K562 (cell line): Measurements from ENCODE around the gene ZNF718. TPM values are rescaled to one million over a fixed set of nuclear protein-coding genes. Genes with fewer than 3 reads are reported as not detected.
A peak's percentile ranks its signal among the peaks of the same experiment; 100 is the strongest.
"Not testable (repeated sequence)": the region's sequence is repeated elsewhere in the genome, so short reads cannot be mapped to it uniquely, and the experiment has no call there.

Experiments
- ATAC-seq: fragments of 200-7000 bp; cut with Tn5 transposase; 3 replicates; pipeline ENCODE4 v1.9.1; 2020; ENCODE audit warnings: moderate library complexity
- BruUV-seq: library from RNA; stranded (reverse); fragments of 400-500 nt; replicated peaks from 2 replicates; lab custom pipeline; 2021; lab: Mats Ljungman, UMichigan
- CTCF ChIA-PET: fragments of 300-600 bp; formaldehyde crosslinking; extraction: SDS; loops from one replicate; lab custom pipeline; 2021; ENCODE audit warnings: low intra/inter-chr PET ratio; lab: Yijun Ruan, JAX
- POLR2A ChIA-PET: fragments of 300-600, 350-650 bp; sonication (Branson Sonifier 250); formaldehyde crosslinking; extraction: SDS; loops from one replicate; lab custom pipeline; 2021; ENCODE audit warnings: antibody characterized with exemption, inconsistent platforms; lab: Yijun Ruan, JAX
- DNase-seq, 4 experiments: peaks; one replicate each; pipeline versions ENCODE4 v3.0.0 to v3.0.0-alpha.2; 2011 to 2018; ENCODE audit warnings: low spot score in 3 of 4, mixed read lengths in 3 of 4; ENCODE audit errors: extremely low read depth in 1 of 4
- FAIRE-seq: peaks from 2 replicates; lab custom pipeline; 2011; peaks lifted over from hg19 to GRCh38; lab: Jason Lieb, UNC
- H2AFZ ChIP-seq: 2 replicates; pipeline ENCODE4 v1.6.0; 2011; ENCODE audit warnings: low read depth, low read length, control low read depth, inconsistent platforms
- H3K27ac ChIP-seq: fragments of 200-600 bp; 3 replicates; pipeline ENCODE4 v1.8.0; 2011; ENCODE audit warnings: low read depth, mild to moderate bottlenecking, control low read depth, inconsistent platforms, low read length, moderate library complexity, mixed read lengths; ENCODE audit errors: extremely low read depth
- H3K27me3 ChIP-seq, 2 experiments: fragments of 300-600 bp in 1 of 2; 2 replicates in 1 of 2; 3 replicates in 1 of 2; pipeline versions ENCODE4 v1.6.0 to v1.8.0; 2011; ENCODE audit warnings: inconsistent platforms in 2 of 2, low read length in 2 of 2, mild to moderate bottlenecking in 1 of 2, mixed read lengths in 1 of 2, moderate library complexity in 1 of 2; ENCODE audit not compliant: control insufficient read depth in 2 of 2, insufficient read depth in 2 of 2
- H3K36me3 ChIP-seq: fragments of 300-600 bp; 3 replicates; pipeline ENCODE4 v1.8.0; 2011; ENCODE audit warnings: mild to moderate bottlenecking, low read length, inconsistent platforms; ENCODE audit not compliant: control insufficient read depth, insufficient read depth
- H3K4me1 ChIP-seq, 2 experiments: fragments of 200-600 bp in 1 of 2; replicated peaks in 1 of 2; 2 replicates in 1 of 2; 3 replicates in 1 of 2; pipeline versions ENCODE4 v1.5.1 to v1.8.0; 2011; ENCODE audit warnings: inconsistent platforms in 2 of 2, low read length in 2 of 2, mild to moderate bottlenecking in 1 of 2, mixed read lengths in 1 of 2, moderate library complexity in 1 of 2; ENCODE audit not compliant: control insufficient read depth in 2 of 2, insufficient read depth in 2 of 2
- H3K4me2 ChIP-seq: 2 replicates; pipeline ENCODE4 v1.6.1; 2011; ENCODE audit warnings: low read length, control low read depth, inconsistent platforms, mixed read lengths; ENCODE audit not compliant: insufficient read depth
- H3K4me3 ChIP-seq: fragments of 200-600 bp; sonication (generic), shearing (Covaris generic); 2 replicates; pipeline ENCODE4 v1.5.1; 2016; ENCODE audit warnings: control low read depth, inconsistent platforms
- H3K79me2 ChIP-seq: fragments of 200-600 bp; 3 replicates; pipeline ENCODE4 v1.8.0; 2011; ENCODE audit warnings: low read length, inconsistent platforms; ENCODE audit not compliant: control insufficient read depth, insufficient read depth
- H3K9ac ChIP-seq, 2 experiments: 2 replicates each; pipeline versions ENCODE4 v1.6.0 to v1.6.1; 2011; ENCODE audit warnings: low read depth in 2 of 2, low read length in 2 of 2, control low read depth in 1 of 2, inconsistent platforms in 1 of 2, mild to moderate bottlenecking in 1 of 2, mixed read lengths in 1 of 2; ENCODE audit not compliant: insufficient read depth in 1 of 2
- H3K9me1 ChIP-seq: one replicate; pipeline ENCODE4 v1.6.0; 2011; ENCODE audit warnings: inconsistent platforms, mild to moderate bottlenecking, low read length, moderate library complexity; ENCODE audit not compliant: control insufficient read depth, insufficient read depth
- H3K9me3 ChIP-seq: replicated peaks from 2 replicates; pipeline ENCODE4 v1.5.1; 2011; ENCODE audit warnings: low read depth, low read length, inconsistent platforms; ENCODE audit not compliant: control insufficient read depth, insufficient read depth
- H4K20me1 ChIP-seq: replicated peaks from 2 replicates; pipeline ENCODE4 v1.6.1; 2011; ENCODE audit warnings: low read length, inconsistent platforms, mixed read lengths; ENCODE audit not compliant: control insufficient read depth, insufficient read depth
- ATF4 ChIP-seq: fragments of 450-650 bp; formaldehyde crosslinking; IDR thresholded peaks from 2 replicates; pipeline ENCODE4 v1.4.0; 2022; ENCODE audit warnings: mild to moderate bottlenecking, moderate library complexity
- BDP1 ChIP-seq: IDR thresholded peaks from 3 replicates; pipeline ENCODE4 v1.6.1; 2011; ENCODE audit not compliant: insufficient read length, insufficient read depth
- HDAC3 ChIP-seq: fragments of 450-650 bp; IDR thresholded peaks from 2 replicates; pipeline ENCODE4 v1.6.1; 2018; ENCODE audit warnings: borderline replicate concordance, mild to moderate bottlenecking, moderate library complexity; ENCODE audit not compliant: partially characterized antibody
- MAFG ChIP-seq: fragments of 450-650 bp; conservative IDR thresholded peaks from 2 replicates; pipeline ENCODE4 v1.6.1; 2016; ENCODE audit warnings: missing genetic modification characterization, missing compliant biosample characterization
- PATZ1 ChIP-seq: fragments of 250-450 bp; sonication (Bioruptor Pico); IDR thresholded peaks from 2 replicates; pipeline ENCODE4 v1.5.0; 2020; ENCODE audit warnings: mild to moderate bottlenecking, borderline replicate concordance
- RBFOX2 ChIP-seq: fragments of 200-400 bp; formaldehyde crosslinking; IDR thresholded peaks from 2 replicates; pipeline ENCODE4 v1.6.1; 2017; ENCODE audit warnings: low read depth, mild to moderate bottlenecking, low read length, moderate library complexity
- SMARCA5 ChIP-seq: fragments of 450-650 bp; IDR thresholded peaks from 2 replicates; pipeline ENCODE4 v1.6.1; 2016
- SOX6 ChIP-seq: fragments of 450-650 bp; IDR thresholded peaks from 2 replicates; pipeline ENCODE4 v1.6.1; 2014; ENCODE audit warnings: mild to moderate bottlenecking
- TEAD1 ChIP-seq, 2 experiments: fragments of 450-650 bp in 1 of 2; sonication (generic) in 1 of 2; formaldehyde crosslinking; IDR thresholded peaks; 2 replicates each; pipeline versions ENCODE4 v1.4.0 to v1.8.0; 2020 to 2022; ENCODE audit warnings: mild to moderate bottlenecking in 2 of 2, missing genetic modification reagents in 1 of 2
- TEAD4 ChIP-seq, 2 experiments: sonication (generic) in 1 of 2; formaldehyde crosslinking in 1 of 2; IDR thresholded peaks; 2 replicates each; pipeline versions ENCODE4 v1.6.1 to v1.8.0; 2012 to 2022; ENCODE audit warnings: borderline replicate concordance in 1 of 2, inconsistent platforms in 1 of 2, low read length in 1 of 2, mild to moderate bottlenecking in 1 of 2, missing genetic modification reagents in 1 of 2
- TRIM24 ChIP-seq, 2 experiments: fragments of 450-650 bp; IDR thresholded peaks; 2 replicates each; pipeline ENCODE4 v1.6.1; 2016
- WGBS: fragments of 100-300 bp; shearing (Covaris generic); methylation state at CpG from one replicate; pipeline ENCODE4 v1.1.6; 2016; ENCODE audit warnings: low coverage, mixed read lengths; ENCODE audit not compliant: insufficient coverage; ENCODE audit errors: missing lambda C conversion rate; 5-methylcytosine and 5-hydroxymethylcytosine counted together
- in situ Hi-C: fragments of 300-500 bp; cut with MboI; formaldehyde crosslinking; loops from 4 replicates; pipeline ENCODE4 v1.15.0; 2018; ENCODE audit warnings: inconsistent platforms, mixed read lengths
- intact Hi-C: fragments of 100-400 bp; cut with micrococcal nuclease; formaldehyde crosslinking; loops from 2 replicates; pipeline ENCODE4 v1.14.2; 2022
- polyA plus RNA-seq, 8 experiments: library from polyadenylated mRNA; depleted of rRNA in 4 of 8; stranded (reverse) in 5 of 8; unstranded in 3 of 8; fragments of >200 nt; fragmentation: Nextera tagmentation in 2 of 8; fragmentation: Illumina TruSeq in 1 of 8; extraction: Ambion mirVana in 2 of 8; extraction: Trizol in 1 of 8; gene quantifications; 2 replicates each; pipeline versions ENCODE4 v1.2.1 to v1.2.3, GENCODE V29; 2011 to 2014; ENCODE audit warnings: inconsistent platforms in 1 of 8, missing spikeins in 1 of 8
- total RNA-seq, 7 experiments: library from RNA; depleted of rRNA in 6 of 7; stranded (reverse); fragments of >200 nt in 6 of 7; fragmentation: Illumina TruSeq in 2 of 7; extraction: Trizol in 2 of 7; gene quantifications; 2 replicates each; pipeline versions ENCODE4 v1.2.1 to v1.2.3, GENCODE V29; 2011 to 2021; ENCODE audit warnings: low replicate concordance in 1 of 7

Gene ZNF718
- total and polyA plus RNA-seq, 9 of the 15 experiments (the other 6 are each of a cell fraction or from before 2014, with no cell fraction given) = 1.00 to 5.3 (median 2.7) TPM

GRCh38 chr4:182225-182624 is 57.9 kb downstream of the ZNF718 start:
- POLR2A ChIA-PET, ATAC-seq, H3K36me3 ChIP-seq, H3K27ac ChIP-seq, BruUV-seq, H3K9ac ChIP-seq, DNase-seq, FAIRE-seq, H3K9me3 ChIP-seq, H3K79me2 ChIP-seq, H3K27me3 ChIP-seq, H3K4me3 ChIP-seq, H2AFZ ChIP-seq, H4K20me1 ChIP-seq, H3K4me2 ChIP-seq, H3K9me1 ChIP-seq, CTCF ChIA-PET, in situ Hi-C loops, intact Hi-C loops, H3K4me1 ChIP-seq: not testable (repeated sequence)
- WGBS = 0% methylated on average over 3 of the region's 3 CpGs

- Histone ChIP-seq H2AFZ (no peak overlapping the region), H3K9ac (no peak overlapping the region), H3K4me1 (no peaks in the 10 kb centered on the region; a peak in 1 of 5 replicates), H3K9me3 (peaks cover 4% of the 10 kb centered on the region; the same call in 1 of the 2 replicates), H4K20me1 (no peaks in the 10 kb centered on the region), H3K4me3 (no peak overlapping the region), H3K79me2 (no peaks in the 10 kb centered on the region), H3K9me1 (no peaks in the 10 kb centered on the region), H3K4me2 (no peak overlapping the region; the same call in none of the 2 replicates), H3K27me3 (no peaks in the 10 kb centered on the region), H3K27ac (peak overlapping the region; percentile 36; the same call in 1 of the 3 replicates), H3K36me3 (no peaks in the 10 kb centered on the region)
- ChIA-PET POLR2A (no interaction called here), CTCF (no interaction called here)
- FAIRE-seq = no peak
- DNase-seq = peak in 2 of 4 experiments; percentile 9 to 17
- in situ Hi-C loops = no loop called here
- 0% methylated on average over 3 of the region's 3 CpGs for WGBS
- peak; percentile 35; the same call in 1 of the 3 replicates for ATAC-seq
- no TSS peak for BruUV-seq
- intact Hi-C loops = no loop called here
- TF ChIP-seq MAFG (tag) = peak; percentile 30; the same call in 1 of the 2 replicates
- no peak for TF ChIP-seq PATZ1 (CRISPR knock-in tag)
- TF ChIP-seq SMARCA5 = no peak
- peak; percentile 16; the same call in 1 of the 2 replicates for TF ChIP-seq TEAD4 (IDR thresholded peaks at IDR 0.05; ENCODE audit: low read length)
- no peak for TF ChIP-seq TEAD4 (CRISPR knock-in tag; IDR thresholded peaks at IDR 0.05; ENCODE audit: borderline replicate concordance)
- TF ChIP-seq TEAD1 (CRISPR knock-in tag; IDR thresholded peaks at IDR 0.05) = no peak
- TF ChIP-seq HDAC3 = no peak
- TF ChIP-seq ATF4 = no peak
- no peak for TF ChIP-seq BDP1
- peak in 1 of 2 experiments; percentile 38; a peak in 1 of 4 replicates for TF ChIP-seq TRIM24 (IDR thresholded peaks at IDR 0.05)
- no peak for TF ChIP-seq RBFOX2
- TF ChIP-seq SOX6 = peak; percentile 45; the same call in 1 of the 2 replicates
Observed at GRCh38 chr4:188091-188490, 63.8 kb downstream of the ZNF718 start.
